Fibroblast of skin of scalp (primary cell): ENCODE data around the gene TP53TG3B. TPM values are rescaled to one million over a fixed set of nuclear protein-coding genes. Genes with fewer than 3 reads are reported as not detected.
"Not testable (repeated sequence)": the region's sequence is repeated elsewhere in the genome, so short reads cannot be mapped to it uniquely, and the experiment has no call there.

Experiments used
- DNase-seq: peaks from one replicate; pipeline ENCODE4 v3.0.0-alpha.2; 2013
- polyA plus RNA-seq, 2 experiments: library from polyadenylated mRNA; unstranded; fragments of 120-200 nt; gene quantifications; one replicate each; pipeline ENCODE4 v1.2.1, GENCODE V29; 2013; ENCODE audit not compliant: insufficient read length in 2 of 2

Gene TP53TG3B, protein sequence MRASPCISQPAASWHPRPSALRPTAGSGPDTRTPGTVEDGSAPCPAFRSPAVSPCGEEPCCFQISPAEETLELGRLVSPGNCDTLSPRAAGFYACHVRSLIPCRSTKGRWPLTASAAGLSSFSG
- polyA plus RNA-seq (2013, experiment 1 of 2; ENCODE audit: insufficient read length) = not detected
- not detected for polyA plus RNA-seq (2013, experiment 2 of 2; ENCODE audit: insufficient read length)

DNA sequence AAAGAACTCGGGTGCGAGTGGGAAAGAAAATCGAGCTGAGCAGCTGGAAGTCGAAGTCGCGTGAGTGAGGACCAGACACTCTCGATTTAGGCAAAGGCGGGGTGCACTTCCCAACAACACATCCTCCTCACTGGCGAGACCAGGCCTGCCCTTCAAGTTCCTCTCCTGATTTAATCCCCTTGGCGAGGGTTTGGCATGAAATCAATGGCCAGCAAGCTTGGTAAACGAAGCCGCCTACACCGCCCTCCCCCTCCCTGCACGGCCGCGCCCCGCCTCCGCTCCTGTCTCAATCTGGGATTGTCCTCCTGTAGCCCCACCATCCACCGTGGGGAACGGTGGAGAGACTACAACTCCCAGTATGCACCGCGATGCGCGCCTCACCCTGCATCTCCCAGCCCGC lies at the start of gene TP53TG3B:
Gene TP53TG3B, plus strand, starts transcription at position 301 of the 400 bp plus-strand sequence. Its CDS starts 68 bp downstream, at position 369.
- DNase-seq = not testable (repeated sequence)

DNA sequence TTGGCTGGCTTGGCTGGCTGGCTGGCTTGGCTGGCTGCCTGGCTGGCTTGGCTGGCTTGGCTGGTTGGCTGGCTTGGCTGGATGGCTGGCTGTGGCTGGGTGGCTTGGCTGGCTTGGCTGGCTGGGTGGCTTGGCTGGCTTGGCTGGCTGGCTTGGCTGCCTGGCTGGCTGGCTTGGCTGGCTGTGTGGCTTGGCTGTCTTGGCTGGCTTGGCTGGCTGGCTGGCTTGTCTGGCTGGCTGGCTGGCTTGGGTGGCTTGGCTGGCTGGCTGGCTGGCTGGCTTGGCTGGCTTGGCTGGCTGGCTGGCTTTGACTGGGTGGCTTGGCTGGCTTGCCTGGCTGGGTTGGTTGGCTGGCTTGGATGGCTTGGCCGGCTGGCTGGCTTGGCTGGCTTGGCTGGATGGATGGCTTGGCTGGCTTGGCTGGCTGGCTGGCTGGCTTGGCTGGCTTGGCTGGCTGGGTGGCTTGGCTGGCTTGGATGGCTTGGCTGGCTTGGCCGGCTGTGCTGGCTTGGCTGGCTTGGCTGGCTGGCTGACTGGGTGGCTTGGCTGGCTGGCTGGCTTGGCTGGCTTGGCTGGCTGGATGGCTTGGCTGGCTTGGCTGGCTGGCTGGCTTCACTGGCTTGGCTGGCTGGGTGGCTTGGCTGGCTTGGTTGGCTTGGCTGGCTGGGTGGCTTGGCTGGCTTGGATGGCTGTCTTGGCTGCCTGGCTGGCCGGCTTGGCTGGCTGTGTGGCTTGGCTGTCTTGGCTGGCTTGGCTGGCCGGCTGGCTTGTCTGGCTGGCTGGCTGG lies 24.2 kb upstream of the TP53TG3B start:
- not testable (repeated sequence) for DNase-seq

DNA sequence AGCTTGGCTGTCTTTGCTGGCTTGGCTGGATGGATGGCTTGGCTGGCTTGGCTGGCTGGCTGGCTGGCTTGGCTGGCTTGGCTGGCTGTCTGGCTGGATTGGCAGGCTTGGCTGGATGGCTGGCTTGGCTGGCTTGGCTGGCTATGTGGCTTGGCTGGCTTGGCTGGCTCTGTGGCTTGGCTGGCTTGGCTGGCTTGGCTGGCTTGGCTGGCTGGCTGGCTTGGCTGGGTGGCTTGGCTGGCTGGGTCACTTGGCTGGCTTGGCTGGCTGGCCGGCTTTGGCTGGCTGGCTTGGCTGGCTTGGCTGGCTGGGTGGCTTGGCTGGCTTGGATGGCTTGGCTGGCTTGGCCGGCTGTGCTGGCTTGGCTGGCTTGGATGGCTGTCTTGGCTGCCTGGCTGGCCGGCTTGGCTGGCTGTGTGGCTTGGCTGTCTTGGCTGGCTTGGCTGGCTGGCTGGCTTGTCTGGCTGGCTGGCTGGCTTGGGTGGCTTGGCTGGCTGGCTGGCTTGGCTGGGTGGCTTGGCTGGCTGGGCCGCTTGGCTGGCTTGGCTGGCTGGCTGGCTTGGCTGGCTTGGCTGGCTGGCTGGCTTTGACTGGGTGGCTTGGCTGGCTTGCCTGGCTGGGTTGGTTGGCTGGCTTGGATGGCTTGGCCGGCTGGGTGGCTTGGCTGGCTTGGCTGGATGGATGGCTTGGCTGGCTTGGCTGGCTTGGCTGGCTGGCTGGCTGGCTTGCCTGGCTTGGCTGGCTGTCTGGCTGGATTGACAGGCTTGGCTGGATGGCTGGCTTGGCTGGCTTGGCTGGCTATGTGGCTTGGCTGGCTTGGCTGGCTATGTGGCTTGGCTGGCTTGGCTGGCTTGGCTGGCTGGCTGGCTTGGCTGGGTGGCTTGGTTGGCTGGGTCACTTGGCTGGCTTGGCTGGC lies 22.8 kb upstream of the TP53TG3B start:
- DNase-seq = not testable (repeated sequence)

DNA sequence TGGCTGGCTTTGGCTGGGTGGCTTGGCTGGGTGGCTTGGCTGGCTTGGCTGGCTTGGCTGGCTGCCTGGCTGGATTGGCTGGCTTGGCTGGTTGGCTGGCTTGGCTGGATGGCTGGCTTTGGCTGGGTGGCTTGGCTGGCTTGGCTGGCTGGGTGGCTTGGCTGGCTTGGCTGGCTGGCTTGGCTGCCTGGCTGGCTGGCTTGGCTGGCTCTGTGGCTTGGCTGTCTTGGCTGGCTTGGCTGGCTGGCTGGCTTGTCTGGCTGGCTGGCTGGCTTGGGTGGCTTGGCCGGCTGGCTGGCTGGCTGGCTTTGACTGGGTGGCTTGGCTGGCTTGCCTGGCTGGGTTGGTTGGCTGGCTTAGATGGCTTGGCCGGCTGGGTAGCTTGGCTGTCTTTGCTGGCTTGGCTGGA lies 22.1 kb upstream of the TP53TG3B start:
- DNase-seq = not testable (repeated sequence)

DNA sequence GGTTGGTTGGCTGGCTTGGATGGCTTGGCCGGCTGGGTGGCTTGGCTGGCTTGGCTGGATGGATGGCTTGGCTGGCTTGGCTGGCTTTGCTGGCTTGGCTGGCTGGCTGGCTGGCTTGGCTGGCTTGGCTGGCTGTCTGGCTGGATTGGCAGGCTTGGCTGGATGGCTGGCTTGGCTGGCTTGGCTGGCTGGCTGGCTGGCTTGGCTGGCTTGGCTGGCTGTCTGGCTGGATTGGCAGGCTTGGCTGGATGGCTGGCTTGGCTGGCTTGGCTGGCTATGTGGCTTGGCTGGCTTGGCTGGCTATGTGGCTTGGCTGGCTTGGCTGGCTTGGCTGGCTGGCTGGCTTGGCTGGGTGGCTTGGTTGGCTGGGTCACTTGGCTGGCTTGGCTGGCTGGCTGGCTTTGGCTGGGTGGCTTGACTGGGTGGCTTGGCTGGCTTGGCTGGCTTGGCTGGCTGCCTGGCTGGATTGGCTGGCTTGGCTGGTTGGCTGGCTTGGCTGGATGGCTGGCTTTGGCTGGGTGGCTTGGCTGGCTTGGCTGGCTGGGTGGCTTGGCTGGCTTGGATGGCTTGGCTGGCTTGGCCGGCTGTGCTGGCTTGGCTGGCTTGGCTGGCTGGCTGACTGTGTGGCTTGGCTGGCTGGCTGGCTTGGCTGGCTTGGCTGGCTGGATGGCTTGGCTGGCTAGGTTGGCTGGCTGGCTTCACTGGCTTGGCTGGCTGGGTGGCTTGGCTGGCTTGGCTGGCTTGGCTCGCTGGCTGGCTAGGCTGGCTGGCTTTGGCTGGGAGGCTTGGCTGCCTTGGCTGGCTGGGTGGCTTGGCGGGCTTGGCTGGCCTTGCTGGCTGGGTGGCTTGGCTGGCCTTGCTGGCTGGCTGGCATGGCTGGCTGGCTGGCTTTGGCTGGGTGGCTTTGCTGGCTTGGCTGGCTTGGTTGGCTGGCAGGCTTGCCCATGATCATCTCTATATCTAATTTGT lies 21.3 kb upstream of the TP53TG3B start:
- DNase-seq = not testable (repeated sequence)
